ENCODE measurements around the gene POLR2F. TPM values are rescaled to one million over a fixed set of nuclear protein-coding genes. Genes with fewer than 3 reads are reported as not detected.

The POLR2F gene
- polyA plus RNA-seq, 1 of the 3 experiments (the other 2 are of a cell fraction), result 255 TPM

GRCh38 chr22:37911697-37912096, 41.8 kb upstream of the POLR2F start (continued):
- TF ChIP-seq IRF3 (IDR thresholded peaks at IDR 0.05; ENCODE audit: low read depth, low read length), result no peak
- no peak for TF ChIP-seq GABPA (IDR thresholded peaks at IDR 0.05; ENCODE audit: low read depth)
- no peak for TF ChIP-seq NFIC (IDR thresholded peaks at IDR 0.05; ENCODE audit: borderline replicate concordance)
- no peak for TF ChIP-seq SIN3A (IDR thresholded peaks at IDR 0.05; ENCODE audit: borderline replicate concordance, low read depth, low read length)

GRCh38 chr22:37912171-37912570, 41.3 kb upstream of the POLR2F start:
- H3K36me3 ChIP-seq (replicated peaks in 1 of 2; ENCODE audit: control insufficient read depth in 1 of 2, insufficient read depth in 2 of 2, low read length in 1 of 2), result peaks cover 7 to 15% of the 10 kb centered on the region in 2 experiments
- ChIA-PET POLR2A (no interaction called here), CTCF (interaction anchor here (0.5 to 1.0 kb wide), 2 partner anchors 22 to 49 kb away, joined by 3 read pairs; no protein-coding TSS in a partner anchor)
- no peaks in the 10 kb centered on the region for H3K9me3 ChIP-seq
- no peak overlapping the region for H3K27ac ChIP-seq (ENCODE audit: low read depth in 2 of 2, low read length in 1 of 2)
- H3K4me2 ChIP-seq, result no peak overlapping the region
- H3K9ac ChIP-seq, result no peak overlapping the region
- H3K9me2 ChIP-seq, result no peaks in the 10 kb centered on the region
- no peak for DNase-seq
- peaks cover 54% of the 10 kb centered on the region for H3K79me2 ChIP-seq (ENCODE audit: insufficient read depth)
- no peak for TF ChIP-seq MAX (IDR thresholded peaks at IDR 0.05; ENCODE audit: low read depth)
- TF ChIP-seq TEAD4 (IDR thresholded peaks at IDR 0.05; ENCODE audit: borderline replicate concordance, insufficient read depth), result no peak
- no peak for TF ChIP-seq EZH2phosphoT487 (IDR thresholded peaks at IDR 0.05; ENCODE audit: borderline replicate concordance, low read depth)
- no peak for TF ChIP-seq YY1 (IDR thresholded peaks at IDR 0.05; ENCODE audit: low read depth)
- TF ChIP-seq FOXJ3 (CRISPR knock-in tag; IDR thresholded peaks at IDR 0.05), result no peak
- no peak for TF ChIP-seq RCOR1 (IDR thresholded peaks at IDR 0.05; ENCODE audit: low read length)
- no peak for TF ChIP-seq SIN3A (IDR thresholded peaks at IDR 0.05; ENCODE audit: borderline replicate concordance, low read depth, low read length)
- no peak for TF ChIP-seq GABPA (IDR thresholded peaks at IDR 0.05; ENCODE audit: low read depth)
- no peak for TF ChIP-seq RFX5 (IDR thresholded peaks at IDR 0.05; ENCODE audit: low read length)
- no peak for TF ChIP-seq REST (IDR thresholded peaks at IDR 0.05; ENCODE audit: low read depth, low read length)
- H3K27me3 ChIP-seq (ENCODE audit: insufficient read depth), result no peaks in the 10 kb centered on the region
- H3K4me3 ChIP-seq (ENCODE audit: low read depth in 2 of 2, low read length in 1 of 2), result no peak overlapping the region
- H3K4me1 ChIP-seq (ENCODE audit: control insufficient read depth in 1 of 2, insufficient read depth in 2 of 2, low read depth in 1 of 2, low read length in 1 of 2), result peaks cover 0 to 6% of the 10 kb centered on the region in 2 experiments; a peak in 1 of 4 replicates
- H4K20me1 ChIP-seq (ENCODE audit: insufficient read depth), result peaks cover 38% of the 10 kb centered on the region
- no peak overlapping the region for H2AFZ ChIP-seq (ENCODE audit: low read depth)
- WGBS (ENCODE audit: low lambda C conversion rate), result 81% methylated on average over 2 of the region's 8 CpGs
- H3F3A ChIP-seq (replicated peaks; ENCODE audit: insufficient read depth), result no peaks in the 10 kb centered on the region
